Measurements from ENCODE around the gene CDK9. TPM values are rescaled to one million over a fixed set of nuclear protein-coding genes. Genes with fewer than 3 reads are reported as not detected.

The CDK9 gene
- polyA plus RNA-seq, 3 donors: 24.9 to 139 (median 26.4) TPM

DNA sequence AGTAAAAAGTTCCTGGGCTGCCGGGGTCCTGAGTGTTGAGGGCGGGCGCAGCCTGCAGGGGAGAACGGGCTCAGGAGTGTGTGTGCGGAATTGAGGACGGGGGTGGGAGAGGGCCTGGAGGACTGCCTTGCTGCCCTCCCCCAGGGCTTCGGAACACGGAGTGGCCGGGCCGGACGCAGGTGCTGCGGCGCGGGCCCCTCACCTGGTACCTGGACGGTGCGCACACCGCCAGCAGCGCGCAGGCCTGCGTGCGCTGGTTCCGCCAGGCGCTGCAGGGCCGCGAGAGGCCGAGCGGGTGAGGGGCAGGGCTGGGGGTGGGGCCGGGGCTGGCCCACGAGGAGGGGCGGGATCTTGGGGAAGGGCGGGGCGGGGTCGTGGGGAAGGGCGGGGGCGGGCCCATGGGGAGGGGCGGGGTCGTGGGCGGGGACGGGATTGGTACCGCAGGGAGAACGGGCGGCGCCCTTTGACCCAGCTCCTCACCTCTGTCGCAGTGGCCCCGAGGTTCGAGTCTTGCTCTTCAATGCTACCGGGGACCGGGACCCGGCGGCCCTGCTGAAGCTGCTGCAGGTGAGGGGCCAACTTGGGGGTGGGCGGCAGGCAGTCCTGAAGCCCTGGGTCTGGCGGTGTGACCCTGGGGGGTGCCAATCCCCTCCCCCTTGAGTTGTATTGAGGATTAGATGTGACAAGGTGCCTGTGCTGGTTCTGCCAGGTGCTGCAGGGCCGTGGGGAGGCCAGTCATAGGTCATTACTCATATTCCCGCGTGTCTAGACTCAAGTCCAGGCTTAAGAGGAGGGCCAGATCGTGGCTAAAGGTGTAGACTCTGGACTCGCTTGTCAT is 23.9 kb downstream of the CDK9 start:
- no peaks in the 10 kb centered on the region for H3K27me3 ChIP-seq (ENCODE audit: control insufficient read depth in 2 of 2, insufficient read depth in 2 of 2, low read length in 2 of 2)
- no peak overlapping the region for H3K9ac ChIP-seq (ENCODE audit: insufficient read depth, low read length, poor library complexity, severe bottlenecking)
- intact Hi-C loops (cut with micrococcal nuclease): no loop called here
- Mint-ChIP-seq H3K27me3 (ENCODE audit: low read depth in 3 of 3) (peaks cover 0 to 3% (median 0%) of the 10 kb centered on the region in 3 donors), H3K4me3 (no peak overlapping the region), H3K9me3 (no peaks in the 10 kb centered on the region), H3K36me3 (peaks cover 52 to 66% of the 10 kb centered on the region in 2 donors), H3K27ac (peak overlapping the region in 1 of 7 donors; percentile 58), H3K4me1 (peaks cover 5% of the 10 kb centered on the region)
- H2AFZ ChIP-seq (ENCODE audit: insufficient read depth, low read depth, low read length, poor library complexity, severe bottlenecking): no peak overlapping the region
- H4K20me1 ChIP-seq (ENCODE audit: insufficient read depth, low read length): peaks cover under 1% of the 10 kb centered on the region
- H3K4me3 ChIP-seq (replicated peaks in 1 of 3; ENCODE audit: low read depth in 2 of 3, low read length in 3 of 3): no peak overlapping the region
- H3K9me3 ChIP-seq (replicated peaks in 1 of 2; ENCODE audit: control insufficient read depth in 1 of 2, insufficient read depth in 1 of 2, low read length in 2 of 2): no peaks in the 10 kb centered on the region
- WGBS (ENCODE audit: insufficient coverage): 94% methylated on average over 24 of the region's 57 CpGs
- TF ChIP-seq, protein P1, sequence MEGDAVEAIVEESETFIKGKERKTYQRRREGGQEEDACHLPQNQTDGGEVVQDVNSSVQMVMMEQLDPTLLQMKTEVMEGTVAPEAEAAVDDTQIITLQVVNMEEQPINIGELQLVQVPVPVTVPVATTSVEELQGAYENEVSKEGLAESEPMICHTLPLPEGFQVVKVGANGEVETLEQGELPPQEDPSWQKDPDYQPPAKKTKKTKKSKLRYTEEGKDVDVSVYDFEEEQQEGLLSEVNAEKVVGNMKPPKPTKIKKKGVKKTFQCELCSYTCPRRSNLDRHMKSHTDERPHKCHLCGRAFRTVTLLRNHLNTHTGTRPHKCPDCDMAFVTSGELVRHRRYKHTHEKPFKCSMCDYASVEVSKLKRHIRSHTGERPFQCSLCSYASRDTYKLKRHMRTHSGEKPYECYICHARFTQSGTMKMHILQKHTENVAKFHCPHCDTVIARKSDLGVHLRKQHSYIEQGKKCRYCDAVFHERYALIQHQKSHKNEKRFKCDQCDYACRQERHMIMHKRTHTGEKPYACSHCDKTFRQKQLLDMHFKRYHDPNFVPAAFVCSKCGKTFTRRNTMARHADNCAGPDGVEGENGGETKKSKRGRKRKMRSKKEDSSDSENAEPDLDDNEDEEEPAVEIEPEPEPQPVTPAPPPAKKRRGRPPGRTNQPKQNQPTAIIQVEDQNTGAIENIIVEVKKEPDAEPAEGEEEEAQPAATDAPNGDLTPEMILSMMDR (IDR thresholded peaks at IDR 0.05): no peak
- H3K27ac ChIP-seq (ENCODE audit: low read depth in 1 of 2, low read length in 2 of 2): no peak overlapping the region
- no peaks in the 10 kb centered on the region for H3K4me1 ChIP-seq (ENCODE audit: control insufficient read depth in 1 of 2, insufficient read depth in 2 of 2, low read length in 2 of 2)
- H3K36me3 ChIP-seq (replicated peaks in 1 of 2; ENCODE audit: control insufficient read depth in 1 of 2, insufficient read depth in 2 of 2, low read length in 2 of 2): peaks cover 49 to 60% of the 10 kb centered on the region in 2 donors
- H3K4me2 ChIP-seq (replicated peaks; ENCODE audit: extremely low read depth, low read length, poor library complexity, severe bottlenecking): no peak overlapping the region
- H3K79me2 ChIP-seq (ENCODE audit: insufficient read depth, low read length): peaks cover 4% of the 10 kb centered on the region
- DNase-seq: no peak

DNA sequence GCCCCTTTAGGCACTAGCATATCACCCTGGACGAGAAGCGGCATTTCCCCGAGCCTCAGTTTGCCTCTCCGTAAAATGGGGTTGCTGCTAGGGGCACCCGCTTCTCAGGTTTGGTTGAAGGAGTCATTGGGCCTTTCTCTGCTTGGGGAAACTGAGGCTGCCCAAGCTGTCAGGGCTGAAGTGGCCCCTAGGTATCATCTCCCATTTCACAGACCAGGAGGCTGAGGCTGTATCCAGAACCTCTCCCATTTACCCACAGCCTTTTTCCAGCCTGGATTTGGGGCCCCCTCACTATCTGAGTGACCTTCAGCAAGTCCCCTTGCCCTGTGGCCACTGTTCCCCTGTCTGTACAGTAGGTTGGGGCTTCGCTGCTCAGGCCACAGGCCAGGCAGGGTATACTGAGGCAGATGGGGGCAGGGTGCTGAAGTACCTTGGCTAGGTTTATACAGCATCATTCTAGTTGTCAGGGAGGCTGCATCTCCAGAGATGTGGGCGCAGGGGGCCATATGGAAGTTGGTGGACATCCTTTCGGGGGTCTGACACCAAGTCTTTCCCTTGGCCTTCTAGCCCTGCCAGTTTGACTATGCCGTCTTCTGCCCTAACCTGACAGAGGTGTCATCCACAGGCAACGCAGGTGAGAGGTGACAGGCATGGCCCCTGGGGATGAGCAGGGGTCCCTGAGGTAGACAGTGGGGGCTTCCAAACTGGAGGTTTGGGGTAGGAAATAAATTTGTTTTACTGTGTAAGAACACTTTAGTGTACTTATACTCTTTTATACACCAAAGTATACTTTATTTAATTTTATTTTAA is 24.7 kb downstream of the CDK9 start:
- Histone ChIP-seq H4K20me1 (ENCODE audit: insufficient read depth, low read length) (no peaks in the 10 kb centered on the region), H3K27me3 (ENCODE audit: control insufficient read depth in 2 of 2, insufficient read depth in 2 of 2, low read length in 2 of 2) (no peaks in the 10 kb centered on the region), H3K4me2 (replicated peaks; ENCODE audit: extremely low read depth, low read length, poor library complexity, severe bottlenecking) (no peak overlapping the region), H3K79me2 (ENCODE audit: insufficient read depth, low read length) (no peaks in the 10 kb centered on the region), H3K9me3 (replicated peaks in 1 of 2; ENCODE audit: control insufficient read depth in 1 of 2, insufficient read depth in 1 of 2, low read length in 2 of 2) (no peaks in the 10 kb centered on the region), H2AFZ (ENCODE audit: insufficient read depth, low read depth, low read length, poor library complexity, severe bottlenecking) (no peak overlapping the region), H3K36me3 (replicated peaks in 1 of 2; ENCODE audit: control insufficient read depth in 1 of 2, insufficient read depth in 2 of 2, low read length in 2 of 2) (peaks cover 58 to 68% of the 10 kb centered on the region in 2 donors), H3K4me3 (replicated peaks in 1 of 3; ENCODE audit: low read depth in 2 of 3, low read length in 3 of 3) (no peak overlapping the region), H3K27ac (ENCODE audit: low read depth in 1 of 2, low read length in 2 of 2) (no peak overlapping the region), H3K4me1 (ENCODE audit: control insufficient read depth in 1 of 2, insufficient read depth in 2 of 2, low read length in 2 of 2) (no peaks in the 10 kb centered on the region), H3K9ac (ENCODE audit: insufficient read depth, low read length, poor library complexity, severe bottlenecking) (no peak overlapping the region)
- TF ChIP-seq, protein P1 (IDR thresholded peaks at IDR 0.05): no peak
- no peak for DNase-seq
- peaks cover 53 to 73% of the 10 kb centered on the region in 2 donors for H3K36me3 Mint-ChIP-seq
- intact Hi-C loops (cut with micrococcal nuclease): no loop called here
- H3K27ac Mint-ChIP-seq: peak overlapping the region in 1 of 7 donors; percentile 70
- H3K9me3 Mint-ChIP-seq: no peaks in the 10 kb centered on the region
- peaks cover 0 to 3% (median 1%) of the 10 kb centered on the region in 3 donors for H3K27me3 Mint-ChIP-seq (ENCODE audit: low read depth in 3 of 3)
- WGBS (ENCODE audit: insufficient coverage): 100% methylated on average over 9 of the region's 10 CpGs
- peaks cover 5% of the 10 kb centered on the region for H3K4me1 Mint-ChIP-seq
- H3K4me3 Mint-ChIP-seq: no peak overlapping the region
